Keratinocyte (primary cell): ENCODE data around the gene USH2A. TPM values are rescaled to one million over a fixed set of nuclear protein-coding genes. Genes with fewer than 3 reads are reported as not detected.

Experiments
- DNase-seq: peaks from one replicate; pipeline ENCODE4 v3.0.0-alpha.2; 2011; ENCODE audit warnings: low read depth, missing footprints, low spot score
- FAIRE-seq: peaks from 2 replicates; lab custom pipeline; 2011; peaks lifted over from hg19 to GRCh38; lab: Jason Lieb, UNC
- H2AFZ ChIP-seq: 2 replicates; pipeline ENCODE4 v1.6.0; 2012; ENCODE audit warnings: low read length, control low read depth, inconsistent platforms; ENCODE audit not compliant: control insufficient read depth
- H3K27ac ChIP-seq: 2 replicates; pipeline ENCODE4 v1.5.1; 2011; ENCODE audit warnings: low read length; ENCODE audit not compliant: control insufficient read depth, insufficient read depth
- H3K27me3 ChIP-seq: 3 replicates; pipeline ENCODE4 v1.6.0; 2011; ENCODE audit warnings: low read length; ENCODE audit not compliant: control insufficient read depth, insufficient read depth; ENCODE audit errors: extremely low read depth
- H3K36me3 ChIP-seq, 2 experiments: 2 replicates in 1 of 2; 3 replicates in 1 of 2; pipeline ENCODE4 v1.5.1; 2011; ENCODE audit warnings: low read length in 2 of 2, mild to moderate bottlenecking in 1 of 2; ENCODE audit not compliant: control insufficient read depth in 2 of 2, insufficient read depth in 2 of 2; ENCODE audit errors: extremely low read depth in 1 of 2
- H3K4me1 ChIP-seq: 3 replicates; pipeline ENCODE4 v1.5.1; 2011; ENCODE audit warnings: low read length; ENCODE audit not compliant: control insufficient read depth, insufficient read depth; ENCODE audit errors: extremely low read depth
- H3K4me2 ChIP-seq: 3 replicates; pipeline ENCODE4 v1.6.0; 2011; ENCODE audit warnings: low read depth, low read length; ENCODE audit not compliant: control insufficient read depth, insufficient read depth; ENCODE audit errors: extremely low read depth
- H3K4me3 ChIP-seq, 3 experiments: fragments of 200-600 bp in 1 of 3; sonication (generic) in 1 of 3; 2 replicates in 2 of 3; 3 replicates in 1 of 3; pipeline ENCODE4 v1.5.1; 2011 to 2016; ENCODE audit warnings: low read length in 3 of 3, mild to moderate bottlenecking in 3 of 3, control low read depth in 2 of 3, inconsistent platforms in 1 of 3, low read depth in 1 of 3, mixed read lengths in 1 of 3, mixed run types in 1 of 3, moderate library complexity in 1 of 3; ENCODE audit not compliant: control insufficient read depth in 2 of 3, insufficient read depth in 2 of 3; ENCODE audit errors: extremely low read depth in 1 of 3
- H3K79me2 ChIP-seq: 2 replicates; pipeline ENCODE4 v1.6.0; 2012; ENCODE audit warnings: low read length; ENCODE audit not compliant: control insufficient read depth, insufficient read depth
- H3K9ac ChIP-seq: 3 replicates; pipeline ENCODE4 v1.6.0; 2011; ENCODE audit warnings: low read length; ENCODE audit not compliant: control insufficient read depth, insufficient read depth; ENCODE audit errors: extremely low read depth
- H3K9me1 ChIP-seq: 3 replicates; pipeline ENCODE4 v1.6.0; 2011; ENCODE audit warnings: low read length; ENCODE audit not compliant: control insufficient read depth, insufficient read depth; ENCODE audit errors: extremely low read depth
- H3K9me3 ChIP-seq: 2 replicates; pipeline ENCODE4 v1.5.1; 2012; ENCODE audit warnings: low read depth, low read length; ENCODE audit not compliant: control insufficient read depth
- H4K20me1 ChIP-seq: 3 replicates; pipeline ENCODE4 v1.6.0; 2011; ENCODE audit warnings: low read length; ENCODE audit not compliant: control insufficient read depth, insufficient read depth; ENCODE audit errors: extremely low read depth
- EZH2 ChIP-seq: IDR thresholded peaks from one replicate; pipeline ENCODE4 v1.6.1; 2012; ENCODE audit warnings: inconsistent platforms, mild to moderate bottlenecking, low read length, moderate library complexity
- dilution Hi-C: fragments of 300-500 bp; cut with MboI; formaldehyde crosslinking; loops from one replicate; pipeline ENCODE4 v1.7.0; 2020; ENCODE audit warnings: low sequenced_read_pairs; ENCODE audit not compliant: extremely low pct_ligation_motif_present
- polyA plus RNA-seq, 5 experiments: library from polyadenylated mRNA; depleted of rRNA in 3 of 5; stranded (reverse) in 3 of 5; stranded (forward) in 1 of 5; unstranded in 1 of 5; fragments of >200 nt; gene quantifications; 1 replicate in 1 of 5; 2 replicates in 3 of 5; 3 replicates in 1 of 5; pipeline versions ENCODE4 v1.2.1 to v1.2.3, GENCODE V29; 2011 to 2012; ENCODE audit warnings: missing spikeins in 2 of 5, low read depth in 1 of 5, low replicate concordance in 1 of 5
- TF ChIP-seq, protein P1 (sequence below), 3 experiments: IDR thresholded peaks in 1 of 3; conservative IDR thresholded peaks in 1 of 3; optimal IDR thresholded peaks in 1 of 3; 2 replicates in 2 of 3; 3 replicates in 1 of 3; pipeline versions ENCODE3 to v1.5.1; 2011; ENCODE audit warnings: low read length in 3 of 3, mild to moderate bottlenecking in 3 of 3, moderate library complexity in 2 of 3, control low read depth in 1 of 3, inconsistent platforms in 1 of 3; ENCODE audit not compliant: insufficient read depth in 2 of 3; ENCODE audit errors: extremely low read depth in 1 of 3

Gene USH2A
- polyA plus RNA-seq, 1 donor (not counting 4 experiments of a cell fraction or from before 2014, with no cell fraction given), result not detected

GRCh38 chr1:216186141-216186540 is 237.1 kb downstream of the USH2A start:
- no peaks in the 10 kb centered on the region for H3K4me1 ChIP-seq
- H3K9ac ChIP-seq, result no peak overlapping the region
- dilution Hi-C loops, result no loop called here
- no peaks in the 10 kb centered on the region for H3K9me1 ChIP-seq
- no peak overlapping the region for H3K27ac ChIP-seq
- no peak overlapping the region for H3K4me2 ChIP-seq
- peaks cover 2% of the 10 kb centered on the region for H3K27me3 ChIP-seq
- TF ChIP-seq EZH2, result no peak
- TF ChIP-seq, protein P1, sequence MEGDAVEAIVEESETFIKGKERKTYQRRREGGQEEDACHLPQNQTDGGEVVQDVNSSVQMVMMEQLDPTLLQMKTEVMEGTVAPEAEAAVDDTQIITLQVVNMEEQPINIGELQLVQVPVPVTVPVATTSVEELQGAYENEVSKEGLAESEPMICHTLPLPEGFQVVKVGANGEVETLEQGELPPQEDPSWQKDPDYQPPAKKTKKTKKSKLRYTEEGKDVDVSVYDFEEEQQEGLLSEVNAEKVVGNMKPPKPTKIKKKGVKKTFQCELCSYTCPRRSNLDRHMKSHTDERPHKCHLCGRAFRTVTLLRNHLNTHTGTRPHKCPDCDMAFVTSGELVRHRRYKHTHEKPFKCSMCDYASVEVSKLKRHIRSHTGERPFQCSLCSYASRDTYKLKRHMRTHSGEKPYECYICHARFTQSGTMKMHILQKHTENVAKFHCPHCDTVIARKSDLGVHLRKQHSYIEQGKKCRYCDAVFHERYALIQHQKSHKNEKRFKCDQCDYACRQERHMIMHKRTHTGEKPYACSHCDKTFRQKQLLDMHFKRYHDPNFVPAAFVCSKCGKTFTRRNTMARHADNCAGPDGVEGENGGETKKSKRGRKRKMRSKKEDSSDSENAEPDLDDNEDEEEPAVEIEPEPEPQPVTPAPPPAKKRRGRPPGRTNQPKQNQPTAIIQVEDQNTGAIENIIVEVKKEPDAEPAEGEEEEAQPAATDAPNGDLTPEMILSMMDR (optimal IDR thresholded peaks at IDR 0.05 in 1 of 3, IDR thresholded peaks at IDR 0.05 in 1 of 3, conservative IDR thresholded peaks at IDR 0.05 in 1 of 3; ENCODE audit: extremely low read depth in 1 of 3, insufficient read depth in 2 of 3, low read length in 3 of 3), result no peak
- FAIRE-seq (no peak), DNase-seq (no peak)
- no peak overlapping the region for H3K4me3 ChIP-seq
- no peaks in the 10 kb centered on the region for H3K9me3 ChIP-seq
- H3K79me2 ChIP-seq, result no peaks in the 10 kb centered on the region
- H3K36me3 ChIP-seq, result no peaks in the 10 kb centered on the region
- H2AFZ ChIP-seq, result no peak overlapping the region
- no peaks in the 10 kb centered on the region for H4K20me1 ChIP-seq

DNA sequence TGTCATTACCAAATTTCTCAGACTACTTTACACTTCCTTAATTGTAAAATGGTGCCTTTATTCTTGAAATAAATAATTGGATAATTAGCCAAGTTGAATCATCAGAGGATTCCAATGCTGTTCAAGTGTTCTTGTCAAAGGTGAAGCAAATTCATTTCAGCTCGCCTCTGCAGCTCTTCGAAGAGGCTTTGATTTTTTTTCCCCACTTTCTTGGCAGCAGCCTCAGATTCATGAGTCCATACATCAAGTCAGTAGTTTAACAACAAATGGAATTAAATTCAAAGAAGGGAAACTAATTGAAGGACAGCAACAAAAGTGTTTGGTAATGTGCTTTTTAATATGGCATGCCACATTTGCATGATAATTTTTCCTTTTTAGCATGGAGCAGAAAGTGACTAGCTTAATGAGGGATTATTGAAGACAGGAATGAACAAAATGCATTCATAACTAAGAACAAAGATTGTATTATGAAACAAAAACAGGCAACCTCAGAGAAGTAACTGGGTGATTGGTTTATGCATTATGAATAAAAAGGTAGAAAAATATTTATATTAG is 239.0 kb downstream of the USH2A start:
- TF ChIP-seq EZH2, result no peak
- TF ChIP-seq, protein P1 (optimal IDR thresholded peaks at IDR 0.05 in 1 of 3, IDR thresholded peaks at IDR 0.05 in 1 of 3, conservative IDR thresholded peaks at IDR 0.05 in 1 of 3; ENCODE audit: extremely low read depth in 1 of 3, insufficient read depth in 2 of 3, low read length in 3 of 3), result no peak

More for the DNA sequence above, 239.0 kb downstream of the USH2A start:
- FAIRE-seq (no peak), DNase-seq (no peak)
- Histone ChIP-seq H3K27ac (no peak overlapping the region), H3K9ac (no peak overlapping the region), H3K4me2 (no peak overlapping the region), H4K20me1 (no peaks in the 10 kb centered on the region), H3K4me1 (no peaks in the 10 kb centered on the region), H2AFZ (no peak overlapping the region), H3K9me3 (no peaks in the 10 kb centered on the region), H3K36me3 (no peaks in the 10 kb centered on the region), H3K79me2 (no peaks in the 10 kb centered on the region), H3K9me1 (no peaks in the 10 kb centered on the region), H3K27me3 (peaks cover 2% of the 10 kb centered on the region), H3K4me3 (no peak overlapping the region)
- dilution Hi-C loops, result no loop called here
